NCI-H187 treated with DMSO at 0.1 percent for 48 hours (cell line): ENCODE data around the gene ZMIZ1.

Experiments used
- DNase-seq: peaks from one replicate; lab custom pipeline; 2025; lab: John Stamatoyannopoulos, UW

ZMIZ1 gene

DNA sequence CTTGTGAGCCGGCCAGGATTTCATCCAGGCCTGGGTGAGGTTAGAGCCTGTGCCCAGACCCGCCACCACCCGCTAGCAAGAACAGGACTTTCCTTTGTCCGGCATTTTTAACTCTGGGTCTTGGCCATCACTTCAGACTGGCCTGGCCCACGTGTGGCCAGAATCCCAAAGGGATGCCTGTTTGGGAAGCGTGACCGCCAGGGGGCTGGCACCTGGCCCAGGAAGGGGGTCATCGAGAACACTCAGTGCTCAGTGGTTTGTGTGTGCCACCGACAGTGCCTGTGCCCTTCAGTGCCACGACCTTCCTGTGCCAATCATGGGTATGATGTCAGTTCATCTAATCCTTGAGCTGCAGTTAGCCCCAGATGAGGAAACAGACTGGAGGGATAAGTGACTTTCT lies 85.0 kb downstream of the ZMIZ1 start:
- no peak for DNase-seq

DNA sequence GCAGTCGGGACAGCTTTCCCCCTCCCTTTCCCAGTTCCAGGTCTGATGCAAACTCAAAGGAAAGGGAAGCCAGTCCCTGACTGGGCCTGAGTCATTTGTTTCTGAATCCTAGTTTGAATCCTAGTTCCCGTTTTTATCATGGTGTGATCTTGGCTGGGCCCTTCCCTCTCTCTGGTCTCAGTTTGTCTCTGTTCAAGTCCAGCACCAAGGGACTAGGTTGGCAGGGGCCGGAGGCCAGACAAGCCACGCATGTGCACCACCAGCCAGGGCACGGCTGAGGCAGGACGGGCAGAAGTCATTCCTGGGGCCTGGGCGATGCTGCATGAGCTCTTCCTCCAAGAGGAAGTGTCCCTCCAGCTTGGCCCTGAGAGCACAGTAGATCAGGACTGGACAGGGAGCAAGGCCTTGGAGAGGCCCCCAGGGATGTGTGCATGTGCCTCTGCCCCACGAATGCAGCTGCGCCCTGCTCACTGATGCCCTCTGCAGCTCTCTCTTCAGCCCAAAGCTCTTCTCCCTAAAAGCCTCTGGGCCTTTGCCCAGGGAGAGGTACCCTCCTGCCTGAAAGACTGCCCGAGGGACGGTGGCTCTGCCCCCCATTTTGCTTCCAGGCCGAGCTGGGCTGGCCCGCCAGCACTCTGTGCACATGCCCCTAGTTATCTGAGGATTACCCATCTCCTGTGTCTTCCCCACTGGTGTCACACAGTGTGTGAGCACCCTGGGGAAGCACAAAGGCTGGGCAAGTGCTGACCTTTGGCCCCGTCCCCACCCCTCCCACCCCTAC lies 86.7 kb downstream of the ZMIZ1 start:
- no peak for DNase-seq

DNA sequence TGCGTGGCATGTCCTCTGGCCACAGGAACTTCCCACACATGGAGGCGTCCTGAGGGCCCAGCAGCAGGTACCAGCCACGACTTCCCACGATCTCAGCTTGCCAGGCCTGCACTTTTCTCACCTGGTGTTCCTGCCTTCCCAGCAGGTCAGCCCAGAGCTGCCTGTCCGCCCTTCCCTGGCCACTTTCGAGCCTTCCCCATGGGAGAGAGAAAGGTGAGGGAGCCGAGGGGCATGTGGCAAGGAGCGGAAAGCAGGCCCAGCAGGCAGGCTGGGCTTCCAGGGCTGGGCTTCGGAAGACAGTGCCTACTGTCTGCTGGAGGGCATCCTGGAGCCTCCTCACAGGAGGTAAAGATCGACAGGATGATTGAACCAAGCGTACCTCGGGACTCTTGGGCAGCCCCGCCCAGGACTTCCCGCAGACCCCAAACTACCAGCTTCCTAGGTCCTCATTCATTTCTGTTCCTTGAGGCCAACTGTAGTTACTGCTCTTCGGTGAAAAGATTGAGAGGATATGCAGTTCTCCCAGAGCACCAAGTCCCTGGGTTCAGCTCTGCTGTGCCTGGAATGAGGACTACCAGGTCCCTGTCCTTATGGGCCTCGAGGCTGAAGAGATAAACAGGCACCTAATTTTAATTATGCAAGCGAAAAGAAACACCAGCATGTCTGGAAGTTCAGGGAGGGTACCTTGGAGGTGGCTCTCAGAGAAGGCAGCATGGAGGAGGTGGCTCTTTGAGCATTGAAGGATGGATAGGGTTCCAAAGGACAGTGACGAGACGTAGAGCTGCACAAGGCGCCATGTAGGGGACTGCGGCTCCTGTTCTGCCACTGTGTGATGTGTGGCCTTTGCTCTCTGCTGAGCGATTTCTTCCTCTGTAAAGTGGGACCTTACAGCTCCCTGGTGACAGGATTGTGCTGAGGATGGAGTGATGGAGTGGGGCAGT lies 87.8 kb downstream of the ZMIZ1 start:
- DNase-seq = no peak

DNA sequence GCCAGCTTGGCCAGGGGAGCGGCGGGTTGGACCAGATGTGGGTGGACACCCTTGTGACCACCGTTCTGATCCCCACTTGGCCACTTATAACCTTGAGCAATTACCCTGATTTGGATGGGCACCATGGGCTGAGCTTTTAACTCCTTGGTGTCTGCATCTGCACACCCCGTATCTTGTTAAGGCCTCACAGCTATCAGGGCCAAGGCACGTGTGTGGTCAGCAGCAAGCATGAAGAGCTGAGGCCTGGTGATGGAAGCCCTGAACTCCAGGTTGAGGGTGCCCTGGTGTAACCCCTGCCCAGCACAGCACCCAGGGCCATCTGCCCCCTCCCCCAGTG lies 89.2 kb downstream of the ZMIZ1 start:
- DNase-seq = no peak

DNA sequence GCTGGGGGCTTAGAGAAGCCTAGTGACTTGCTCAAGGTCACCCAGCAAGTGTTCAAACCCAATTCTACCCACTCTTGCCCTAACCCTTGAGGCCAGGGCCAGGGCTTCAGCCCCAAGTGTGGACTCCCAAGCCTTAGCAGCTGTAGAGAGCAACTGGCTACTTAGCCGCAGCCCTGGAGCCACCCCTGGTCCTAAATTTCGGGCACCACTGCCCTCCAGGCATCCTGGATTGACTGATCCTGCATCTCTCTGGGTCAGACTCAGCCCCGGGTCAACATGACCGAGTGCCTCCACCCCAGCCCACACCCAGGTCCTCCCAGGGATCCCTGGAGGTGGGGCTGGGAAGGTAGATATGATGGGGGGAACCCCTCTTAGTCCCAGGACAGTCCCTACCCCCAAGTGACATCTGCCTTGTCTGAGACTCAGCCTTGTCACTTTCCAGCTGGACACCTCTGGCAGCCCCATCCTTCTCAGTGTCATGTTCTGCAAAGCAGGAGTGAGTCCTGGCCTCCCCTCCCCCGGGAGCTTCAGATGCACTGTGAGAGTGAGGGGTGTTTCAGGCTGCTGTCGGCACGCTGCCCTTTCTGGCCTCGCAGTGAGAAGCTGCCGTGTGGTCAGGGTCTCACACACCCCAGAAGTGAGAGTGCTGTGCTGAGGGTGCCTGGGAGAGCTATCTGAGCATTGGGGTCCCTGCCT lies 89.8 kb downstream of the ZMIZ1 start:
- no peak for DNase-seq

DNA sequence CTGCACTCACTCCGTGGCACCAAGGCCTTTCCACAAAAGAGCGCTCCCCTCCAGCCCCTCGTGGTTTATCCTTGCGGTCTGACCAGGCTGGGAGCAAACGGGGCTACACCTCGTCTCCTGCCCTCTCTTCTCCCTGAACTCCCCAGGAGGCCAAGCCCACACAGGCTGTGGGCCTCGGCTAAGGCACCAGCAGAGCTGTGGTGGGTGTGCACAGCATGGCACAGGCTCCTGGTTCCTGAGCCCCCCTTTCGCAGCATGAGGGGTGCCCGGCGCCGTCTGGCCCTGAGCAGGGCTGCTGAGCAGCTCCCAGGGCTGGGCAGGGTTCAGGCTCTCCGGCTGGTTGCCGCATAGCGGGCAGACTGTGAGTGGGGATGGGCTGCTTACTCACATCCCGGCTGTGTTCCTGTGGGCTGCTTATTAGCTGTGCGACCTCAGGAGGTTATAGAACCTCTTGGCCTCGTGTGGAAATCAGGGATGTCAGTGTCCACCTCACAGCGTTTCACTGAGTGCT lies 90.4 kb downstream of the ZMIZ1 start:
- no peak for DNase-seq

DNA sequence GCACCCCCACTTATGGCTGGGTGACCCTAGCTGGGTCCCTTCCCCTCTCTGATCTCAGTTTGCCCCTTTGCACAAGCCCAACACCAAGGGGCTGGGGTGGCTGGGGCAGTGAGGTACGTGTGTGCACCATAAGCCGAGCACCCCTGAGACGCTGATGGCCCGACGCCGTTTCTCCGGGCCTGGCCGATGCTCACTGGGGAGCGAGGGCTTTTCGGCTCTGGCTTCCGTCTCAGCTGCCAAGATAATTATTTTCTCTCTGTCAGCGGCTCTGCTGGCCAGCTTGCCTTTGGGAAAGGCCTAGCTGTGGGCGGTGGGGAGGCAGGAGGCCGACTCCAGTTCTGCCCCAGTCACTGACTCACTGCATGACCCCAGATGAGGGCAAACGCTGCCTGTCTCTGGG lies 91.0 kb downstream of the ZMIZ1 start:
- DNase-seq = no peak

DNA sequence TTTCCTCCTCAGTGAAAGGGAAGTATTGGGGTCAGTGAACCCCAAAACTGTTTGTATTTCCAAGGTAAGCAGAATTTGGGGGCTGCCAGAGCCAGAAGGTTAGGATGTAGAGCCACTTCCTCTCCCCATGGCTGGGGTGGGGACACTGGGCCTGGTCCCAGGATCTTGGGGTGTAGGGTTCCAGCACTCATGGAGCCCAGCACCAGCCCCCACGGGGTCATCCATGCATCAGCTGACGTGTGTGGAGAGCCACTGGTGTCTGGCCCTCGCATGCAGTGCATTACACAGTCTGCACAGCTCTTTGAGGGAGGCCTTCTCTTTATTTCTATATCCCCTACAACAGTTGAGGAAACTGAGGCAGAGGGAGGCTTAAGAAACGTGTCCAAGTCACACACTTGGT lies 91.4 kb downstream of the ZMIZ1 start:
- no peak for DNase-seq

DNA sequence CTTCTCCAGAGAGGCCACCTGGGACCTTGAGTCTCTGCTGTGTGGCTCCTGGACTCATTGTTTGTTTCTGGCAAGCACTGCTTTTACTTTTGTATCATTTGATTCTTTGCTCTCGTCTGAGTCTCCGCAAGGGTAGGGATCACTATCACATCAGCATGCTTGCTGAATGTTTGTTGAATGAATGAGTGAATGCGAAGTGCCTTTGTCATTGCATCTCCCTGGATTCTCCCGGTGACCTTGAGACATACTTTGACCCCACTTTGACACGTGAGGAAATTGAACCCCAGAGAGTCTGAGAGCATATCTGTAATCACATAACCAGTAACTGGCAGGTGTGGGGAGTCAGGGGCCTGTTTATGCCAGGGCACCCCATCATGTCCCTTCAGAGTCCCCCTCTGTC lies 92.8 kb downstream of the ZMIZ1 start:
- DNase-seq = no peak

DNA sequence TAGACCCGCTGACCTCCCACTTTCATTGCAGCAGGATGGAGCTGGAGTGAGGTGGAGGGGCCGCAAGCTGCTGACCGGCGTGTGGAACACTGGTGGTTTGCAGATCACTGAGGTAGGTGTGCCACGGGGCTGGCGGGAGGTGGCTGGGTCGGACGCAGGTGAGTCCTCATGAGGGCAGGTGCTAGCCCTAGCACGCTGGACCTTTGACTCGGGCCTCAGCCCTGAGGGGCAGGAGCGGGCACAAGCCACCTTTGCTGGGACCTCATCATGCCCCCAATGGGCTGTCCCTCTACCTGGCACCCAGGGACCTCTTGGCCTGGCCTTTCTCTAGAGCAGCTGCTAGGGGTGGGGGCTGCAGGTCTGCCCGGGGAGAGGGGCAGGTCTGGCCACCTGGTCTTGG lies 93.3 kb downstream of the ZMIZ1 start:
- no peak for DNase-seq

DNA sequence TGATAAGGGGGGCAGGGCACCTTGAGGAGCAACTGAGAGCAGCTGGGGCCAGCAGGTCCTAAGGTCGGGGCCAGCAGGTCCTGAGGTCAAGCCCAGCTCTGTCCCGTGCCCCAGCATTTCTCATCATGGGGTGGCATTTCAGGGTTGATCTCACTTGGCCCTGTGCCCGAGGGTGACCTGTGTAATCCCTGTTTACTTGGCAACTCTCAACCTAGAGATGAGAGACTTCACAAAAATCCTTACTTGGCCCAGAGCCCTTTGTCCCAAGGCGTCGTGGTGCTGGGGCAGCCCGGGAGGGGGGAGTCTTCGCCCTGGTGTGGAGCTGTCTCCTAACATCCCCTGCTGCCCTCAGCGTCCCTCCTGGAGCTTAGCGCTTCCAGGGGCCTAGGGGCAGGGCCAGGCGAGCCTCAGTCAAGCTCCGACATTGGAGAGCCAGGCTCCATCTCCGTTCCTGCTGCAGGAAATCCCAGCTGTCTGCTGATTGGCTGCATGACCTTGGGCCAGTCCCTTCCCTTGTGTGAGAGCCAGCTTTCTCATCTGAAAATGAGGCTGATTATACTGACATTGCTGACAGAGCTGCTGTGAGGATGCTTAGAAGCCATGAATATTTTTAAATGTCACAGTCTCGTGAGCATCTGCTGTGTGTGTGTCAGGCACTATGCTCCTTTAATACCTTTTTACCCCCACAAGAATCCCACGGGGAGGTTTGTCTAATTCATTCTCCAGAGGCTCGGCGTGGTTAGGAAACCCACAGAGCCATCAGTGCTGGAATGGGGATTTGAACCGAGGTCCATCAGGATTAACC lies 94.3 kb downstream of the ZMIZ1 start:
- DNase-seq = no peak

DNA sequence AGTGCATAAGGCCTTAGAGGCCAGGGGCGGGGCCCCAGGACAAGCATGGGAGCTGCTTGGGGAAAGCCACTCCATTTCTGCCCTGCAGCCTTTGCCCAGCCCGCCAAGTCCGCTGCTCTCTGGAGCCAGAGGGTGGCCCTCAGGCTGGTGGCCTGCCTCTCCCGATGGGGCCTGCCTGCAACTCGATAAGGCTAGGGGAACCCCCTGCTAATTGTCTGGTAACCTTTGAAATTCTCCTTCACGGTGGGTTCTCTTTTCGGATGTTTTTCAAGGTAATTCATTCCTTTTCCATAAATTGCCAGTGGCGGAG lies 94.9 kb downstream of the ZMIZ1 start:
- no peak for DNase-seq

DNA sequence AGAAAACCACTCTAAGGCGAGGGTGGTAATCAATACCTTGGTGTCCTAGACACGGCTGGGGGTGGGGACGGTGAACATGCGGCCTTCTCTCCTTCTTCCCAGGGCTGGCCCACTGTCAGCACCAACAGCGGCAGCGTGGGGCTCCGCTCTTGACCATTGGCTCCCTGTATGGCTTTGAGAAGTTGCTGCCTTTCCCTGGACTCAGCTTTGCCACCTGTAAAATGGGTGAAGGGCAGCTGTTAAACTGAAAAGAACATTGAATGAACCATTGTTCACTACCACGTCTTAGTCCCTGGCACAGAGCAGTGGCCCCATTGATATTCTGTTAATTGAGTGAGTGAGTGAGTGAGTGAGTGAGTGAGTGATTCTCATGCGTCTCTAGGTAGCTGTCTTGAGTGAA lies 95.3 kb downstream of the ZMIZ1 start:
- DNase-seq = no peak

DNA sequence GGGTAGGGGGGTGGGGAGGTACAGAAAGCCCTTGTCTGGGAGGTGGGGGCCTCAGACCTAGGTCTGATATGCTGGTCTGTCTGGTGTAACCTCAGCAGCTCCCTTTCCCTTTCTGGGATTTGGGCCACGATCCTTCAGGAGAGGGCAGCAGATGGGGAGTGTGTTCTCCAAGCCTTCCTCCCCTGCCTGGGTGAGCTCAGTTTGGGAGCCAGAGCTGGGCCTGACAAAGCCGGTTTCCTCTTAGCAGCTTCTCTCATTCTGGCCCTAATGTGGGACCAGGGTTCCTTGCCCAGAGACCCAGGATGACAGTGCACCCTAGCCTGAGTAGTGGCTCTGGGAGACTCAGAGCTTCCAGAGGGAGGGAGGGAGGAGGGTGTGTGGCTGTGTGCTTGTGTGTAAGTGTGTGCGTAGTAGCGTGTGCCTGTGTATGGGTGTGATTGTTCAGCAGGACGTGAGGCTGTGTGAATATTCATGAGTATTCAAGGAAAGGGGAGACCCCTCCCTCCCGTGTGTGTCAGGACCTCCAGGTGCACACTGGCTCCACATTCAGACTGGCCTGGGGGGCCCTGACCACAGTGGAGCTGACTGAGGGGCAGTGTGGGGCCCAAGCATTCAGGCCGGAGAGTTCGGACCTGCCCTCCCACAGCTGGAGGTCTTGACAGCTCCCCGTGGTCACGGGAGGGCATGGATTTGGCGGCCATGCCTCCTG lies 96.5 kb downstream of the ZMIZ1 start:
- no peak for DNase-seq

DNA sequence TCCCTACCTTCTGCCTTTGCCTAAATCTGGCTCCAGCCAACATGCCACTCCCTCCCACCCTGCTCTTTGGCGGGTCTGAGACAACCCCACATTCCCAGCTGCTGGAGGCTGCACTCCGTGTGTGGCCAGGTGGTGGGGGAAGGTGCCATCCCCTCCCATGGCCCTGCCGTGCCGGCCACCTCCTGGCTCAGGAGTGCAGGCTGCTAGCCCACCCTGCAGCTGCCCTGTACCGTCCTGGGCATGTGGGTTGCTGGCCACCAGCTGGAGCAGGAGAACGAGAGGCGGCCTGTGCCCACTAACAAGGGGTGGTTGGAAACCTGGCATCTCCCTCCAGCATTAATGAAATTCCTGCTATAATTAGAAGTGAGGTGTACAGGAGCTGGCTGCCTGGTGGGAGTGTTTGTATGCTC lies 97.6 kb downstream of the ZMIZ1 start:
- DNase-seq = no peak

DNA sequence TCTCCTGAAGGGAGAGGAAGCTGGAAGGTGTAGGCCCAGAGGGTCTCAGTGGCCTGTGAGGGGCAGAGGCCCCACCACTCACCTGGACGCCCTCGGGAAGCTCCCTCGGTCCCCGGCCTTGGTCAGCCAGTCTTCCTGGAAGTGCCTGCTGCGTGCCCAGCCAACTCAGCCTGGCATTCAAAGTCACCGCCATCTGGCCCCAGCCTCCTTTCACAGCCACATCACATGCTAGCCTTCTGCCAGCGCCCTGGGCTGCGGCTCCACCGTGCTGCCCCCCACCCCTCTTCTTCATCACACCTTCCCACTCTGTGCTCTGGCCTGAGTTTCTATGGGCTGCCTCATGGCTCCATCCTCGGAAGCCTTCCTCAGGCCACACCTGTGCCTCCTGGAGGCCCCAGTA lies 98.0 kb downstream of the ZMIZ1 start:
- DNase-seq = no peak

DNA sequence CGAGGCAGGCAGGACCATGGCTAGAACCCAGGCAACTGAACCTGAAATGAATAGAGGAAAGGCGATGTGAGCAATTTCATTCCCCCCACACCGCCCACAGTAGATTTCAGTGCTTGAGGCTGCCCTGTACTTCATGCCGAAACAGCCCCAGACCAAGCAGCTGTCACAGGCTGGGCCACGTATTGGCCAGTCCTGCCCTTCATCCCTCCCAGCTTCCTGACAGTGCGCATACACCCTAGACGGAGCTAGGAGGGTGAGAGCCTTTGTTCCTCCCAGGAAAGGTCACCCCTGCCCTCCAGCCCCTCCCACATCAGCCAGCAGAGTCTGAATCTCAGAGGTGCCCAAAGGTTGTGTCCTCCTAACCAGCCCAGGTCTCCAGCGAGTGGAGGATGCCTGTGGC lies 98.8 kb downstream of the ZMIZ1 start:
- DNase-seq = no peak

DNA sequence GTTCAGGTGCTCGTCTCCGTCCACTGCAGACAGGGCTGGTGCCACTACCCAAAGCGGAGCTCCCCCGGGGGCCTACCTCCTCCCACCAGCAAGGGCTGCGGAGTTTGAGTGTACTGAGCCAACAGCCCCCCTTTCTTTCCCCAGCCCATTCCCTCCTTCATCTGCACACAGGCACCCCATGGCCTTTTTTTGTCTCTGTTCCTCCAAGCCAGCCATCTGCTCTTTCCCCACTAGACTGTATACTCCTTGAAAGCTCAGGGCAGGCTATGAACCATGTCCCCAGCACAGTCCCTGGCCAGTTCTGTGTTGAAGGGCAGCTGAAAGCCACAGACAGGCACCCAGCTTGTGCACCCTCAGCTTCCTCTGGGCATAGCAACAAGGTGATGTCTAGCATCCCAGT lies 99.4 kb downstream of the ZMIZ1 start:
- no peak for DNase-seq

DNA sequence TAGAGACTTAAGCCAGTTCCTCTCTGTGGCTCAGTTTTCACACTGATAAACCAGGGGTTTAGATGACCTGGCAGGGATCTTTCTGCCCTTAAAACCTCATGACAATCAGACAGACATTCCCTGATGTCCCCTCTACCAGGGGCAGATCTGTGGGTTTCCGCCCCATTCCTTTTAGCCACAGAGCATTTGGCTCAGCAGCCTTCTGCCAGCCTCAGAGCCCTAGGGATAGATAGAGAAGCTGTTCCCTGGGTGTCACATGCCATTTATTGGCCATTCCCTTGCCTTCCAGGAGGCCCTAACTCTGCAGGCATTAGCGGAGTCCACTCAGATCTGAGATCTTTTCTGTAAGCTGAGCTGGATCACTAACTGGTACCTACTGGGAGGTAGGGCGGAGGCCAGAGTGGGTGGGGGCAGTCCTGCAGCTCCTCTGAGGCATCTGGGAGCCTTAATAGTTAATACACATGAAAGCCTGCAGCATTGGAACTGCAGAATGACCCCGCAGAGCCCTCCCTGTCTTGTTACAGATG lies 101.5 kb downstream of the ZMIZ1 start:
- DNase-seq = no peak

DNA sequence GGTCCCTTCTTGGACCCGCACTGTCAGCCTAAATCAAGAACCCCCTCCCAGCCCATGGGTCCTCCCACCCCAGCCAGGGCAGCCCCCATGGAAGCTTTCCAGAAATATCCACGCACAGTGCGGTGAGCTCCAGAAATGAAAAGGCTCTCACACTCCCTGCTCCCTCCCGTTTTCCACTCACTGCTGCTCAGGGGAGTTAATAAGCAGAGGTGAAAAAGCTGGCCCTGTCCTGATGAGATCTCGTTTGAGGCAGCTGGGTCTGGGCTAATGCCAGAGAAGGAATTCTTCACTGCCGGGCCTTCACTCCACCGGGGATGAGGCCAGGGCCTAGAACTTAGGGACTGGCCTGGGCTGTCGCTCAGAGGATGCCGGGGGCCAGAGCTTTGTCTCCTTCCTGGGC lies 102.2 kb downstream of the ZMIZ1 start:
- DNase-seq = no peak

DNA sequence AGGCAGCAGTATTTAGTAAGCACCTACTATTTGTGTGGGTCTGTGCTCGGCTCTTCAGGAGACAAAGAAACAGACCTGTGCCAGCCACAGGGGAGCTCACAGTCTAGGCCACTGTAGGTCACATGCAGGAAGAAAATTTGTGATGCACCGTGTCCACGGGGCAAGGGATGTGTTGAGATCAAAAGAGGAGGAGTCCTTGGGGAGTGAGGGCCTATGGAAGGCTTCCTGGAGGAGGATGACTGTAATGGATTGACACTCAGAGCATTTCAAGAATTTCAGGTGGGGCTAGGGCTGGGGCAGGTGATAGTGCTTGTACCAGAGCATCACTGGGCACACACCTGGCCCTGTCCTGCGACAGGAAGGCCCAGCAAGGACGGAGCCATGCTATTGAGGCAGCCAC lies 102.7 kb downstream of the ZMIZ1 start:
- no peak for DNase-seq
